ENCODE data around the gene PAXX.

DNA sequence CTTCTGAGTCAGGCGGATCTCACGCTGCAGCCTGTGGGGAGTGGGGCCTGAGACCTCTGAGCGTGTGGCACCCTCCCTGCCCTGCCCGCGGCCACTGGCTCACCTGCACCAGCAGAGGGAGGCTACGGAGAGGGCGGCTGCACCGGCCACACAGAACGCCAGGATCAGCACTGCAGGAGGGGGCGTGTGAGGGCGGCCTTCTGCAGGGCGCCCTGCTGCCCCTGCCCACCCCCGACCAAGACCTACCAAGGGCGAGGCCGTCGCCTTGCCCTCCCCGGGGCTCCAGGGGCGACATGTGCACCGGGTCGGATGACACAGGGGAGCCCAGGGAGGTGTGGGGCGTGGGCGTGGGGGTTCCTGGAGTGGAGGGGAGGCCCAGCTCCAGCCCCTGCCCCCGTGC is 48.3 kb downstream of the PAXX start:
- TF ChIP-seq, protein P1, sequence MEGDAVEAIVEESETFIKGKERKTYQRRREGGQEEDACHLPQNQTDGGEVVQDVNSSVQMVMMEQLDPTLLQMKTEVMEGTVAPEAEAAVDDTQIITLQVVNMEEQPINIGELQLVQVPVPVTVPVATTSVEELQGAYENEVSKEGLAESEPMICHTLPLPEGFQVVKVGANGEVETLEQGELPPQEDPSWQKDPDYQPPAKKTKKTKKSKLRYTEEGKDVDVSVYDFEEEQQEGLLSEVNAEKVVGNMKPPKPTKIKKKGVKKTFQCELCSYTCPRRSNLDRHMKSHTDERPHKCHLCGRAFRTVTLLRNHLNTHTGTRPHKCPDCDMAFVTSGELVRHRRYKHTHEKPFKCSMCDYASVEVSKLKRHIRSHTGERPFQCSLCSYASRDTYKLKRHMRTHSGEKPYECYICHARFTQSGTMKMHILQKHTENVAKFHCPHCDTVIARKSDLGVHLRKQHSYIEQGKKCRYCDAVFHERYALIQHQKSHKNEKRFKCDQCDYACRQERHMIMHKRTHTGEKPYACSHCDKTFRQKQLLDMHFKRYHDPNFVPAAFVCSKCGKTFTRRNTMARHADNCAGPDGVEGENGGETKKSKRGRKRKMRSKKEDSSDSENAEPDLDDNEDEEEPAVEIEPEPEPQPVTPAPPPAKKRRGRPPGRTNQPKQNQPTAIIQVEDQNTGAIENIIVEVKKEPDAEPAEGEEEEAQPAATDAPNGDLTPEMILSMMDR (IDR thresholded peaks at IDR 0.05) = no peak
- TF ChIP-seq POLR2AphosphoS5 (IDR thresholded peaks at IDR 0.05; ENCODE audit: low read depth, low read length) (no peak), SIN3A (IDR thresholded peaks at IDR 0.05; ENCODE audit: borderline replicate concordance, insufficient read depth, low read depth, low read length) (no peak), TCF7L2 (IDR thresholded peaks at IDR 0.05; ENCODE audit: low read depth, low read length) (no peak)
- TF ChIP-seq, protein P2, sequence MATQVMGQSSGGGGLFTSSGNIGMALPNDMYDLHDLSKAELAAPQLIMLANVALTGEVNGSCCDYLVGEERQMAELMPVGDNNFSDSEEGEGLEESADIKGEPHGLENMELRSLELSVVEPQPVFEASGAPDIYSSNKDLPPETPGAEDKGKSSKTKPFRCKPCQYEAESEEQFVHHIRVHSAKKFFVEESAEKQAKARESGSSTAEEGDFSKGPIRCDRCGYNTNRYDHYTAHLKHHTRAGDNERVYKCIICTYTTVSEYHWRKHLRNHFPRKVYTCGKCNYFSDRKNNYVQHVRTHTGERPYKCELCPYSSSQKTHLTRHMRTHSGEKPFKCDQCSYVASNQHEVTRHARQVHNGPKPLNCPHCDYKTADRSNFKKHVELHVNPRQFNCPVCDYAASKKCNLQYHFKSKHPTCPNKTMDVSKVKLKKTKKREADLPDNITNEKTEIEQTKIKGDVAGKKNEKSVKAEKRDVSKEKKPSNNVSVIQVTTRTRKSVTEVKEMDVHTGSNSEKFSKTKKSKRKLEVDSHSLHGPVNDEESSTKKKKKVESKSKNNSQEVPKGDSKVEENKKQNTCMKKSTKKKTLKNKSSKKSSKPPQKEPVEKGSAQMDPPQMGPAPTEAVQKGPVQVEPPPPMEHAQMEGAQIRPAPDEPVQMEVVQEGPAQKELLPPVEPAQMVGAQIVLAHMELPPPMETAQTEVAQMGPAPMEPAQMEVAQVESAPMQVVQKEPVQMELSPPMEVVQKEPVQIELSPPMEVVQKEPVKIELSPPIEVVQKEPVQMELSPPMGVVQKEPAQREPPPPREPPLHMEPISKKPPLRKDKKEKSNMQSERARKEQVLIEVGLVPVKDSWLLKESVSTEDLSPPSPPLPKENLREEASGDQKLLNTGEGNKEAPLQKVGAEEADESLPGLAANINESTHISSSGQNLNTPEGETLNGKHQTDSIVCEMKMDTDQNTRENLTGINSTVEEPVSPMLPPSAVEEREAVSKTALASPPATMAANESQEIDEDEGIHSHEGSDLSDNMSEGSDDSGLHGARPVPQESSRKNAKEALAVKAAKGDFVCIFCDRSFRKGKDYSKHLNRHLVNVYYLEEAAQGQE (IDR thresholded peaks at IDR 0.05; ENCODE audit: insufficient read depth in 1 of 2, low read depth in 2 of 2, low read length in 1 of 2) = no peak

Data from Panc1 (cell line).